Endothelial cell of umbilical vein (primary cell): ENCODE measurements around the gene COL18A1. TPM values are rescaled to one million over a fixed set of nuclear protein-coding genes. Genes with fewer than 3 reads are reported as not detected.

ENCODE experiments used
- BruUV-seq: library from RNA; stranded (reverse); fragments of 400-500 nt; replicated peaks from 2 replicates; lab custom pipeline; 2021; lab: Mats Ljungman, UMichigan
- CTCF ChIA-PET: fragments of 300-600, 350-600 bp; sonication (Branson Sonifier 250); formaldehyde crosslinking; loops from one replicate; lab custom pipeline; 2021; ENCODE audit warnings: antibody characterized with exemption, inconsistent platforms; lab: Charles Lee
- POLR2A ChIA-PET: fragments of 300-600, 350-600 bp; sonication (Branson Sonifier 250); formaldehyde crosslinking; loops from one replicate; lab custom pipeline; 2021; ENCODE audit warnings: antibody characterized with exemption, inconsistent platforms; lab: Charles Lee
- DNase-seq: peaks from one replicate; pipeline ENCODE4 v3.0.0-alpha.2; 2011; ENCODE audit warnings: low read depth, low spot score
- FAIRE-seq: peaks from 2 replicates; lab custom pipeline; 2011; peaks lifted over from hg19 to GRCh38; lab: Jason Lieb, UNC
- H2AFZ ChIP-seq: 2 replicates; pipeline ENCODE4 v1.6.0; 2012; ENCODE audit warnings: low read depth, low read length, control low read depth, inconsistent platforms
- H3K27ac ChIP-seq: 2 replicates; pipeline ENCODE4 v1.5.1; 2011; ENCODE audit warnings: low read depth, mild to moderate bottlenecking, control low read depth, low read length, moderate library complexity; ENCODE audit not compliant: insufficient read depth
- H3K27me3 ChIP-seq, 2 experiments: 2 replicates each; pipeline versions ENCODE4 v1.6.0 to v1.6.1; 2011; ENCODE audit warnings: low read length in 2 of 2, mixed read lengths in 1 of 2; ENCODE audit not compliant: control insufficient read depth in 2 of 2, insufficient read depth in 2 of 2
- H3K36me3 ChIP-seq, 2 experiments: 2 replicates in 1 of 2; 3 replicates in 1 of 2; pipeline ENCODE4 v1.5.1; 2011; ENCODE audit warnings: low read length in 2 of 2, mild to moderate bottlenecking in 1 of 2, moderate library complexity in 1 of 2; ENCODE audit not compliant: control insufficient read depth in 2 of 2, insufficient read depth in 2 of 2; ENCODE audit errors: extremely low read depth in 1 of 2
- H3K4me1 ChIP-seq: 3 replicates; pipeline ENCODE4 v1.5.1; 2011; ENCODE audit warnings: mild to moderate bottlenecking, low read length; ENCODE audit not compliant: control insufficient read depth, insufficient read depth; ENCODE audit errors: extremely low read depth
- H3K4me2 ChIP-seq: 2 replicates; pipeline ENCODE4 v1.6.1; 2011; ENCODE audit warnings: low read length, control low read depth, mixed read lengths; ENCODE audit not compliant: insufficient read depth
- H3K4me3 ChIP-seq, 3 experiments: fragments of 200-600 bp in 1 of 3; sonication (generic), shearing (Covaris generic) in 1 of 3; replicated peaks in 1 of 3; 2 replicates each; pipeline ENCODE4 v1.5.1; 2011 to 2016; ENCODE audit warnings: control low read depth in 3 of 3, low read length in 3 of 3, mild to moderate bottlenecking in 2 of 3, inconsistent platforms in 1 of 3, low read depth in 1 of 3, moderate library complexity in 1 of 3; ENCODE audit not compliant: insufficient read depth in 1 of 3
- H3K79me2 ChIP-seq: 2 replicates; pipeline ENCODE4 v1.6.0; 2012; ENCODE audit warnings: low read length, inconsistent platforms; ENCODE audit not compliant: control insufficient read depth, insufficient read depth
- H3K9ac ChIP-seq: replicated peaks from 2 replicates; pipeline ENCODE3; 2011; ENCODE audit warnings: low read length, control low read depth; ENCODE audit not compliant: insufficient read depth; ENCODE audit errors: extremely low read depth
- H3K9me1 ChIP-seq: replicated peaks from 3 replicates; pipeline ENCODE4 v1.6.0; 2011; ENCODE audit warnings: mild to moderate bottlenecking, low read length; ENCODE audit not compliant: control insufficient read depth, insufficient read depth; ENCODE audit errors: extremely low read depth
- H3K9me3 ChIP-seq: replicated peaks from 2 replicates; pipeline ENCODE4 v1.5.1; 2012; ENCODE audit warnings: low read length, inconsistent platforms; ENCODE audit not compliant: control insufficient read depth, insufficient read depth
- H4K20me1 ChIP-seq: replicated peaks from 2 replicates; pipeline ENCODE3; 2011; ENCODE audit warnings: mild to moderate bottlenecking, low read length; ENCODE audit not compliant: control insufficient read depth, insufficient read depth; ENCODE audit errors: extremely low read depth
- EZH2 ChIP-seq: IDR thresholded peaks from 2 replicates; pipeline ENCODE4 v1.6.1; 2012; ENCODE audit warnings: borderline replicate concordance, low read depth, mild to moderate bottlenecking, moderate library complexity, low read length, inconsistent platforms; ENCODE audit not compliant: severe bottlenecking
- FOS ChIP-seq: IDR thresholded peaks from 2 replicates; pipeline ENCODE4 v1.6.1; 2011; ENCODE audit warnings: mild to moderate bottlenecking, low read length, moderate library complexity, borderline replicate concordance; ENCODE audit not compliant: insufficient read depth
- GATA2 ChIP-seq: IDR thresholded peaks from 2 replicates; pipeline ENCODE4 v1.7.0; 2011; ENCODE audit warnings: low read depth, mild to moderate bottlenecking, moderate library complexity, mixed read lengths, low read length; ENCODE audit not compliant: insufficient read length, insufficient read depth
- JUN ChIP-seq: IDR thresholded peaks from 2 replicates; pipeline ENCODE4 v1.6.1; 2011; ENCODE audit warnings: borderline replicate concordance, low read depth; ENCODE audit not compliant: insufficient read length, insufficient read depth
- MYC ChIP-seq: IDR thresholded peaks from one replicate; pipeline ENCODE4 v1.6.1; 2011; ENCODE audit warnings: mild to moderate bottlenecking, low read depth, low read length
- POLR2A ChIP-seq: IDR thresholded peaks from 2 replicates; pipeline ENCODE4 v1.6.1; 2012; ENCODE audit warnings: low read depth, mild to moderate bottlenecking, control low read depth, low read length
- POLR2AphosphoS5 ChIP-seq: IDR thresholded peaks from 2 replicates; pipeline ENCODE4 v1.6.1; 2012; ENCODE audit warnings: low read depth, mild to moderate bottlenecking, control low read depth, low read length, moderate library complexity; ENCODE audit not compliant: insufficient read depth
- dilution Hi-C: fragments of 300-500 bp; cut with MboI; formaldehyde crosslinking; loops from one replicate; pipeline ENCODE4 v1.15.0; 2019; ENCODE audit warnings: low sequenced_read_pairs; ENCODE audit not compliant: extremely low pct_ligation_motif_present
- intact Hi-C: fragments of 100-400 bp; cut with micrococcal nuclease; formaldehyde crosslinking; loops from one replicate; pipeline ENCODE4 v1.10.0; 2022
- polyA plus RNA-seq, 4 experiments: library from polyadenylated mRNA; depleted of rRNA in 3 of 4; stranded (reverse) in 3 of 4; unstranded in 1 of 4; fragments of >200 nt; gene quantifications; 2 replicates each; pipeline versions ENCODE4 v1.2.1 to v1.2.3, GENCODE V29; 2011 to 2012; ENCODE audit warnings: missing spikeins in 1 of 4
- total RNA-seq: library from RNA; stranded (reverse); gene quantifications from 2 replicates; pipeline ENCODE4 v1.2.3, GENCODE V29; 2021
- TF ChIP-seq, protein P1 (sequence below): IDR thresholded peaks from 2 replicates; pipeline ENCODE4 v1.6.1; 2011; ENCODE audit not compliant: insufficient read depth, insufficient read length
- TF ChIP-seq, protein P2 (sequence below), 2 donors: IDR thresholded peaks; 1 replicate in 1 of 2; 2 replicates in 1 of 2; pipeline ENCODE4 v1.5.1; 2011; ENCODE audit warnings: low read length in 2 of 2, mild to moderate bottlenecking in 2 of 2, moderate library complexity in 2 of 2, control low read depth in 1 of 2, inconsistent platforms in 1 of 2, low read depth in 1 of 2; ENCODE audit not compliant: insufficient read depth in 1 of 2; ENCODE audit errors: extremely low read depth in 1 of 2

Gene COL18A1
- total and polyA plus RNA-seq, 2 donors (not counting 3 experiments of a cell fraction or from before 2014, with no cell fraction given) = 198 to 252 TPM

DNA sequence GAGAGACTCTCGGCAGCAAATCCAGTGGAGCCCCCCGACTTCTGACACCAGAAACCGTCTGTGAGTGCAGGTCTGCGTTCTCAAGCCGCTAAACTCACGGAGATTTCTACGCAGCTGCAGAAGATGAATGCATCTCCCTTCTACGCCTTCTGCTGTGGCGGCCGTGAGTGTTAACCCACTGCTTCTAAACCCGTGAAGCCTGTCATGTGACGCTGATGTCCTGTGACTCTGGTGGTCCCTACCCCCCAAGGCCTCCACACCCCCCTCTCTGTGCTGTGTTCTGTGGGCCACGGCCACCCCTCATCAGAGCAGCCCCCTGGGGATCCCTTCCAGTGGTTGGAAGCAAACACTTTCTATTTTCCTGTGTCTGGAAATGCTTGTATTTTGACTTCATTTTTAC, 33.9 kb upstream of the COL18A1 start:
- H3K9me3 ChIP-seq = no peaks in the 10 kb centered on the region
- no peak overlapping the region for H3K4me3 ChIP-seq
- H3K36me3 ChIP-seq = no peaks in the 10 kb centered on the region
- no peaks in the 10 kb centered on the region for H3K9me1 ChIP-seq
- H3K4me2 ChIP-seq = no peak overlapping the region
- no TSS peak for BruUV-seq
- no peaks in the 10 kb centered on the region for H3K79me2 ChIP-seq
- FAIRE-seq = no peak
- no peak overlapping the region for H3K9ac ChIP-seq
- intact Hi-C loops (no loop called here), dilution Hi-C loops (no loop called here)
- ChIA-PET POLR2A (no interaction called here), CTCF (interaction anchor here (1.8 kb wide), 1 partner anchor 31 kb away, joined by 5 read pairs; no protein-coding TSS in a partner anchor)
- TF ChIP-seq POLR2AphosphoS5 (no peak), EZH2 (no peak), MYC (no peak), GATA2 (no peak), JUN (no peak), FOS (no peak), POLR2A (no peak)
- TF ChIP-seq, protein P1, sequence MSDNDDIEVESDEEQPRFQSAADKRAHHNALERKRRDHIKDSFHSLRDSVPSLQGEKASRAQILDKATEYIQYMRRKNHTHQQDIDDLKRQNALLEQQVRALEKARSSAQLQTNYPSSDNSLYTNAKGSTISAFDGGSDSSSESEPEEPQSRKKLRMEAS = no peak
- TF ChIP-seq, protein P2, sequence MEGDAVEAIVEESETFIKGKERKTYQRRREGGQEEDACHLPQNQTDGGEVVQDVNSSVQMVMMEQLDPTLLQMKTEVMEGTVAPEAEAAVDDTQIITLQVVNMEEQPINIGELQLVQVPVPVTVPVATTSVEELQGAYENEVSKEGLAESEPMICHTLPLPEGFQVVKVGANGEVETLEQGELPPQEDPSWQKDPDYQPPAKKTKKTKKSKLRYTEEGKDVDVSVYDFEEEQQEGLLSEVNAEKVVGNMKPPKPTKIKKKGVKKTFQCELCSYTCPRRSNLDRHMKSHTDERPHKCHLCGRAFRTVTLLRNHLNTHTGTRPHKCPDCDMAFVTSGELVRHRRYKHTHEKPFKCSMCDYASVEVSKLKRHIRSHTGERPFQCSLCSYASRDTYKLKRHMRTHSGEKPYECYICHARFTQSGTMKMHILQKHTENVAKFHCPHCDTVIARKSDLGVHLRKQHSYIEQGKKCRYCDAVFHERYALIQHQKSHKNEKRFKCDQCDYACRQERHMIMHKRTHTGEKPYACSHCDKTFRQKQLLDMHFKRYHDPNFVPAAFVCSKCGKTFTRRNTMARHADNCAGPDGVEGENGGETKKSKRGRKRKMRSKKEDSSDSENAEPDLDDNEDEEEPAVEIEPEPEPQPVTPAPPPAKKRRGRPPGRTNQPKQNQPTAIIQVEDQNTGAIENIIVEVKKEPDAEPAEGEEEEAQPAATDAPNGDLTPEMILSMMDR (IDR thresholded peaks at IDR 0.05; ENCODE audit: extremely low read depth in 1 of 2, insufficient read depth in 1 of 2, low read depth in 1 of 2, low read length in 2 of 2) = no peak
- H3K4me1 ChIP-seq = peaks cover 16% of the 10 kb centered on the region
- no peak for DNase-seq
- no peak overlapping the region for H3K27ac ChIP-seq
- H3K27me3 ChIP-seq = no peaks in the 10 kb centered on the region
- H2AFZ ChIP-seq = no peak overlapping the region
- H4K20me1 ChIP-seq = no peaks in the 10 kb centered on the region
